Nephron progenitor cell (in vitro differentiated cells): ENCODE measurements around the gene ZFC3H1.

ENCODE experiments used
- DNase-seq: peaks from one replicate; pipeline ENCODE4 v3.0.0; 2021
- H3K27ac Mint-ChIP-seq: 2 replicates; pipeline ENCODE4 v1.8.0; 2021; ENCODE audit warnings: mild to moderate bottlenecking, moderate library complexity, mixed read lengths
- H3K27me3 Mint-ChIP-seq: 2 replicates; pipeline ENCODE4 v1.8.0; 2021; ENCODE audit warnings: mild to moderate bottlenecking, low read depth, mixed read lengths; ENCODE audit not compliant: poor library complexity
- H3K36me3 Mint-ChIP-seq: 2 replicates; pipeline ENCODE4 v1.8.0; 2021; ENCODE audit warnings: low read depth, mixed read lengths
- H3K4me1 Mint-ChIP-seq: 2 replicates; pipeline ENCODE4 v1.8.0; 2021; ENCODE audit warnings: mixed read lengths
- H3K4me3 Mint-ChIP-seq: 2 replicates; pipeline ENCODE4 v1.8.0; 2021; ENCODE audit warnings: mild to moderate bottlenecking, moderate library complexity, mixed read lengths
- H3K9me3 Mint-ChIP-seq: 2 replicates; pipeline ENCODE4 v1.8.0; 2021; ENCODE audit warnings: mild to moderate bottlenecking, moderate library complexity, mixed read lengths
- TF ChIP-seq, protein P1 (sequence below): fragments of 200-600 bp; sonication (generic); IDR thresholded peaks from 2 replicates; pipeline ENCODE4 v1.5.0; 2021; ENCODE audit warnings: antibody characterized with exemption

ZFC3H1 gene

DNA sequence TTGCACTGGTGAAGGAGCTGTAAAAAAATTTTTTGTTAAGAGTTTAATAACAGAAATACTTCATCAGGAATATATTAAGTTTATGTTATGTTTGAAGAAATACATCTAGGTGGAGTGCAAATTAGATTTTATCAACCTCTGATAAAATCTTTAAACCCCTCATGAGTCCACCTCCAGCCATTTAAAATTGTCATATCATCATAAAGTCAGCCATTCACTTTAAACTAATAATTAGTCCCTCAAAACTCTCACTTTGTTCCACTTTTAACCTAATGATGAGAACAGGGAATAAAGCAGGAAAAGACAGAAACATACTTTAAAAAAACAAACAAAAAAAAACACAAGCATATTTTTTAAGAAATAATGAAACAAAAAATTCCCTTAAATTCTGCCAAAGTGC is 25.1 kb downstream of the ZFC3H1 start:
- Mint-ChIP-seq H3K4me1 (no peaks in the 10 kb centered on the region), H3K27me3 (no peaks in the 10 kb centered on the region), H3K9me3 (no peaks in the 10 kb centered on the region), H3K27ac (peak overlapping the region; percentile 39), H3K4me3 (no peak overlapping the region), H3K36me3 (peaks cover 48% of the 10 kb centered on the region)
- TF ChIP-seq, protein P1, sequence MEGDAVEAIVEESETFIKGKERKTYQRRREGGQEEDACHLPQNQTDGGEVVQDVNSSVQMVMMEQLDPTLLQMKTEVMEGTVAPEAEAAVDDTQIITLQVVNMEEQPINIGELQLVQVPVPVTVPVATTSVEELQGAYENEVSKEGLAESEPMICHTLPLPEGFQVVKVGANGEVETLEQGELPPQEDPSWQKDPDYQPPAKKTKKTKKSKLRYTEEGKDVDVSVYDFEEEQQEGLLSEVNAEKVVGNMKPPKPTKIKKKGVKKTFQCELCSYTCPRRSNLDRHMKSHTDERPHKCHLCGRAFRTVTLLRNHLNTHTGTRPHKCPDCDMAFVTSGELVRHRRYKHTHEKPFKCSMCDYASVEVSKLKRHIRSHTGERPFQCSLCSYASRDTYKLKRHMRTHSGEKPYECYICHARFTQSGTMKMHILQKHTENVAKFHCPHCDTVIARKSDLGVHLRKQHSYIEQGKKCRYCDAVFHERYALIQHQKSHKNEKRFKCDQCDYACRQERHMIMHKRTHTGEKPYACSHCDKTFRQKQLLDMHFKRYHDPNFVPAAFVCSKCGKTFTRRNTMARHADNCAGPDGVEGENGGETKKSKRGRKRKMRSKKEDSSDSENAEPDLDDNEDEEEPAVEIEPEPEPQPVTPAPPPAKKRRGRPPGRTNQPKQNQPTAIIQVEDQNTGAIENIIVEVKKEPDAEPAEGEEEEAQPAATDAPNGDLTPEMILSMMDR, result no peak
- no peak for DNase-seq

- no peaks in the 10 kb centered on the region for H3K27me3 Mint-ChIP-seq
- no peak overlapping the region for H3K4me3 Mint-ChIP-seq
- DNase-seq, result peak; percentile 15
- TF ChIP-seq, protein P1, result peak; percentile 79
- peak overlapping the region; percentile 2 for H3K27ac Mint-ChIP-seq
- H3K4me1 Mint-ChIP-seq, result no peaks in the 10 kb centered on the region
- peaks cover 47% of the 10 kb centered on the region for H3K36me3 Mint-ChIP-seq
- no peaks in the 10 kb centered on the region for H3K9me3 Mint-ChIP-seq
Observed at GRCh38 chr12:71636704-71637115, 26.9 kb downstream of the ZFC3H1 start.

DNA sequence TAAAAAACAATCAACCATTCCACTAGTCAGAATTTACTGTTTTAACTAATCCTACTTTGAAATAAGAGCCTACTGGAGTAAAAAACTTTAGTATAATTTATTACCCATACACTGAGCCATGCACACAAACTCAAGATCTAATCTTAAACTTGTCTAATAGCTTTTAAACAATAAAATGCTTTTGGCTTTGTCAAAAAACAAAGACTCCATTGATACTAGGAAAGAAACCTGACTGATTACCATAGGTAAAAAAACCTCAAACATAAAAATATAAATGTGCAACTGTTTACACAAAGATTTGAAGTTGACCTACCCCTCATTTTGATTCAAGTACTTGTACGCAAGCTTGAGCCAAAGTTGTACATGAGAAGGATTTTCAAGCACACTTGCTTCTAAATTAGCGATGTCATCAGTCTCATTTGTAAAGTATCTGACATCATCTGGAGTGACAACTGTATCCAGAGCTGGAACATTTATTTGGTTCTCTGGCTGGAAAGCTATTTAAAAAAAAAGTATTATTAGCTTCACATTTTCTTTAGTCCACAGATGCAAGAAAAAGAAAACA is 36.1 kb downstream of the ZFC3H1 start:
- H3K27me3 Mint-ChIP-seq, result no peaks in the 10 kb centered on the region
- no peaks in the 10 kb centered on the region for H3K4me1 Mint-ChIP-seq
- no peak overlapping the region for H3K27ac Mint-ChIP-seq
- H3K36me3 Mint-ChIP-seq, result peaks cover 70% of the 10 kb centered on the region
- TF ChIP-seq, protein P1, result no peak
- no peaks in the 10 kb centered on the region for H3K9me3 Mint-ChIP-seq
- no peak for DNase-seq
- H3K4me3 Mint-ChIP-seq, result no peak overlapping the region

GRCh38 chr12:71626768-71627167 is 36.9 kb downstream of the ZFC3H1 start:
- Mint-ChIP-seq H3K27me3 (no peaks in the 10 kb centered on the region), H3K27ac (peak overlapping the region; percentile 32), H3K4me1 (no peaks in the 10 kb centered on the region), H3K9me3 (no peaks in the 10 kb centered on the region), H3K4me3 (no peak overlapping the region), H3K36me3 (peaks cover 71% of the 10 kb centered on the region)
- no peak for DNase-seq
- TF ChIP-seq, protein P1, result no peak

DNA sequence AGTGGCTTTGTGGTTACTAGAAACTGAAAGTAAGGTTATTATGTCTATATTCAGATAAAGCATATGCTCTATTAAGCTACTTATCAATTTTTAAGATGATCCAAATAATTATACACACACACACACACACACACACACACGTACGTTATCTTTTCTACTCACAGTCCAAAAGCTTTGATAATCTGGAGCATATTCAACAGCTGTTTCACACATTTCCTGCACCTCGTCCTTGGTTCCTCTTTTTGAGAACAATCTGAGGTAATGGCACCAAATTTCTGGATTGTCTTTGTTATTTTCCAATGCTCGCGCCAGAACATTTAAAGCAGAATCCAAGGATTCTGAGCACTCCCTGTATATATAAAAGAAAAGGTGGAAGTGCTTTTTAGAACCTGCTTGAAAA is 37.5 kb downstream of the ZFC3H1 start:
- no peak for DNase-seq
- Mint-ChIP-seq H3K27me3 (no peaks in the 10 kb centered on the region), H3K4me1 (no peaks in the 10 kb centered on the region), H3K9me3 (no peaks in the 10 kb centered on the region), H3K4me3 (no peak overlapping the region), H3K27ac (peak overlapping the region; percentile 3), H3K36me3 (peaks cover 75% of the 10 kb centered on the region)
- TF ChIP-seq, protein P1, result no peak

DNA sequence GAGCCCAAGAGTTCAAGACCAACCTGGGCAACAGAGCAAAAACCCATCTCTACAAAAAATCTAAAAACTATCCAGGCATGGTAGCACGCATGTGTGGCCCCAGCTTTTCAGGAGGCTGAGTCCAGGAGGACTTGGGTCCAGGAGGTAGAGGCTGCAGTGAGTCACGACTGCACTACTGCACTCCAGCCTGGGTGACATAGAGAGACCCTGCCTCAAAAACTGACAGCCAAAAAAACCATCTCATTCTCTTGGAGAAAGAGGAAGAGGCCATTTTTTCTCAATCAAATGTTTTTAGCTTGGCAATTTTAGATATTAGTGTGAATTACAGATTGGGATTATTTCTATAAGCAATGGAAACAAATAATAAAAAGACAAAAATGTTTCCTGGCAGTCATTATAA is 38.2 kb downstream of the ZFC3H1 start:
- Mint-ChIP-seq H3K36me3 (peaks cover 75% of the 10 kb centered on the region), H3K4me1 (no peaks in the 10 kb centered on the region), H3K27me3 (no peaks in the 10 kb centered on the region), H3K27ac (no peak overlapping the region), H3K4me3 (no peak overlapping the region), H3K9me3 (no peaks in the 10 kb centered on the region)
- TF ChIP-seq, protein P1, result no peak
- DNase-seq, result no peak
